Activated B cell treated with CpG ODN at 0.5 μM for 24 hours (primary cell): ENCODE data around the gene INHBE. TPM values are rescaled to one million over a fixed set of nuclear protein-coding genes. Genes with fewer than 3 reads are reported as not detected.

ENCODE experiments used
- ATAC-seq: fragments of 200-7000 bp; cut with Tn5 transposase; one replicate; pipeline ENCODE4 v1.10.0; 2021; ENCODE audit warnings: low read depth, mild to moderate bottlenecking, moderate library complexity
- CTCF ChIA-PET: fragments of 350-600 bp; sonication (Branson Sonifier 250); formaldehyde crosslinking; loops from one replicate; lab custom pipeline; 2021; ENCODE audit warnings: antibody characterized with exemption; lab: Charles Lee
- POLR2A ChIA-PET: fragments of 350-600 bp; sonication (Branson Sonifier 250); formaldehyde crosslinking; loops from one replicate; lab custom pipeline; 2021; ENCODE audit warnings: antibody characterized with exemption; lab: Charles Lee
- DNase-seq: peaks from one replicate; pipeline ENCODE4 v3.0.0; 2022
- H3K27ac Mint-ChIP-seq: one replicate; pipeline ENCODE4 v1.8.0; 2020; ENCODE audit warnings: mixed read lengths
- H3K27me3 Mint-ChIP-seq: one replicate; pipeline ENCODE4 v1.8.0; 2021; ENCODE audit warnings: mixed read lengths
- H3K36me3 Mint-ChIP-seq: one replicate; pipeline ENCODE4 v1.8.0; 2021; ENCODE audit warnings: low read depth, mixed read lengths
- H3K4me1 Mint-ChIP-seq: one replicate; pipeline ENCODE4 v1.8.0; 2021; ENCODE audit warnings: mixed read lengths
- H3K4me3 Mint-ChIP-seq: one replicate; pipeline ENCODE4 v1.8.0; 2020; ENCODE audit warnings: mild to moderate bottlenecking, mixed read lengths
- H3K9me3 Mint-ChIP-seq: one replicate; pipeline ENCODE4 v1.8.0; 2020; ENCODE audit warnings: mixed read lengths
- intact Hi-C: fragments of 100-400 bp; cut with micrococcal nuclease; formaldehyde crosslinking; loops from one replicate; pipeline ENCODE4 v1.15.1; 2024
- total RNA-seq: library from RNA; stranded (reverse); gene quantifications from 2 replicates; pipeline ENCODE4 v1.2.3, GENCODE V29; 2022
- TF ChIP-seq, protein P1 (sequence below): fragments of 200-600 bp; IDR thresholded peaks from one replicate; pipeline ENCODE4 v1.8.0; 2022; ENCODE audit warnings: antibody characterized with exemption, mild to moderate bottlenecking

INHBE gene
- total RNA-seq, 1 donor from 2014 or later: 0.29 TPM

DNA sequence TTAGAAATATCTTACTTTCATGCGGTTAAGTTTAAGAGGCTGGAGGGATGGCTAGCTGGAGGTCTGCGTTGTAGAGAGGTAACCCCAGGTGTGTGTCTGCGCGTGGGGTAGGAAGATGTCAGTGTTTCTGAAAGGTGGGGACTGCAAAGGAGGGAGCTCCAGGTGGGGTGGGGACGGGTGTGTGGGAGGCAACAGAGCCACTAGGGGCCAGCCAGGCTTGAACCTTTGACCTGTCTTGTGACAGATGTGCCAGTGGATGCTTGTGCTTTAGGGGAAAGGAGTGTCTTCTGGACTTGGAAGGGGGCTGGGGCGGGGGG, 5.3 kb downstream of the INHBE start:
- peak; percentile 32 for DNase-seq
- peaks cover 64% of the 10 kb centered on the region for H3K4me1 Mint-ChIP-seq
- no peaks in the 10 kb centered on the region for H3K9me3 Mint-ChIP-seq

DNA sequence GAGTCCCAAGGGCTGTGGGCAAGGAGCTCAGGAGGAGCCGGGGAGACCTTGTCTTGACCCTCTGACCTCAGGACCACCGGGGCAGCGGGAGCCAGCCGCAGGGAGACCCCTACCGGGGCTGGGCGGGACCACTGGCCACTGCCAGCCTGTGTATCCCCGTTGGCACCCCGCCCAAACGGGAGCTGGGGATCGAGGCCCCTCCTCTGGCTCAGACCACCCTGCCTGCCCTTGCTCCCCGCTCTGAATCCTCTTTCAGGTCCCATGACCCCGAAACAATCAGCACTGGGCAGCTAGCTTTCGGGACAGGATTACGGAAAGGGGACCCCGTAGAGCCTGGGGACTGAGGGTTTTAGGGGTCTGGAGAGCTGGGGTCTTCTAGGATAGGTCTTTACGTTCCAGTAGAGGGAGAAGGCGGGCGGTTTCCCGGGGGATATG, 5.8 kb downstream of the INHBE start:
- peak overlapping the region; percentile 12 for H3K27ac Mint-ChIP-seq
- no peak for ATAC-seq

More for the DNA sequence above, 5.3 kb downstream of the INHBE start:
- TF ChIP-seq, protein P1, sequence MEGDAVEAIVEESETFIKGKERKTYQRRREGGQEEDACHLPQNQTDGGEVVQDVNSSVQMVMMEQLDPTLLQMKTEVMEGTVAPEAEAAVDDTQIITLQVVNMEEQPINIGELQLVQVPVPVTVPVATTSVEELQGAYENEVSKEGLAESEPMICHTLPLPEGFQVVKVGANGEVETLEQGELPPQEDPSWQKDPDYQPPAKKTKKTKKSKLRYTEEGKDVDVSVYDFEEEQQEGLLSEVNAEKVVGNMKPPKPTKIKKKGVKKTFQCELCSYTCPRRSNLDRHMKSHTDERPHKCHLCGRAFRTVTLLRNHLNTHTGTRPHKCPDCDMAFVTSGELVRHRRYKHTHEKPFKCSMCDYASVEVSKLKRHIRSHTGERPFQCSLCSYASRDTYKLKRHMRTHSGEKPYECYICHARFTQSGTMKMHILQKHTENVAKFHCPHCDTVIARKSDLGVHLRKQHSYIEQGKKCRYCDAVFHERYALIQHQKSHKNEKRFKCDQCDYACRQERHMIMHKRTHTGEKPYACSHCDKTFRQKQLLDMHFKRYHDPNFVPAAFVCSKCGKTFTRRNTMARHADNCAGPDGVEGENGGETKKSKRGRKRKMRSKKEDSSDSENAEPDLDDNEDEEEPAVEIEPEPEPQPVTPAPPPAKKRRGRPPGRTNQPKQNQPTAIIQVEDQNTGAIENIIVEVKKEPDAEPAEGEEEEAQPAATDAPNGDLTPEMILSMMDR: no peak
- H3K4me3 Mint-ChIP-seq: peak overlapping the region; percentile 97
- no peak for ATAC-seq
- peak overlapping the region; percentile 78 for H3K27ac Mint-ChIP-seq
- peaks cover 13% of the 10 kb centered on the region for H3K36me3 Mint-ChIP-seq
- H3K27me3 Mint-ChIP-seq: no peaks in the 10 kb centered on the region
- CTCF ChIA-PET: interaction anchor here (6.7 kb wide), 1 partner anchor 17 kb away, joined by 74 read pairs; the partner anchor contains the start of gene ARHGAP9
- intact Hi-C loops: no loop called here
- POLR2A ChIA-PET: interaction anchor here (0.6 to 6.9 kb wide), 7 partner anchors 17 to 1323 kb away, joined by 3 to 133 read pairs (median 6); partner anchors contain the start of genes ARHGAP9, DDIT3 and MARS1

DNA sequence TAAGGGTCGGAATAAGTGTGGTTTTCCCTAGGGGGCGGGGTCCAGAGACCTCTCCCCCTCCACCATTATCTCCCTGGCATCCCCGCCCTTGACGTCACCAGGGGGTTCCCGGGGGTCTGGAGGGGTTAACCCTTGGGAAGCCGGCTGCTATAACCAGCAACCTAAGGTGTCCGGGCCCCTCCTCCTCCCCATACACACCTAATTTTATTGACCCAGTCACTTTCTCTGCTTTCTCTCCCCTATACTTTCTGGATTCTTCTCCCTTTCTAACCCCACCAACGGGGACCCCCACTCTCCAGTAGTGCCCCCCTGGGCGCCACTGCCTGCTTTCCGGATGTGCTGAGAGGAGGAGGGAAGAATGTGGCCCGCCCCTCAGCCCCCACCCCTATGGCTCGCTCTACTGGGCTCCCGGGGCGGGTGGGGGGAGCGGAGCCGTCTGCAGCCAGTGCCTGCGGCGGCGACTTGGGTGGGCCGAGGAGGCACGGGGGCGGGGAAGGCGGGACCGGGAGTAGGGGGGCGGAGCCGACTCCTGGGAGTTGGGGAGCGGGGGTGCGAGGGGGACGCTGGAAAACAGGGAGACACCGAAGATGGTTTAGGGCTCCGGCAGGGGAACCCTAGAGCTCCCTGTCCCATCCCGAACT, 6.3 kb downstream of the INHBE start:
- DNase-seq: peak; percentile 40
- intact Hi-C loops: no loop called here
- ChIA-PET POLR2A (interaction anchor here (0.6 to 6.9 kb wide), 10 partner anchors 9 to 333 kb away, joined by 3 to 133 read pairs (median 5); partner anchors contain the start of genes ARHGAP9, DDIT3 and R3HDM2), CTCF (interaction anchor here (0.8 to 6.7 kb wide), 4 partner anchors 8 to 196 kb away, joined by 3 to 74 read pairs (median 4); partner anchors contain the start of gene ARHGAP9)
- TF ChIP-seq, protein P1: no peak
- peak overlapping the region; percentile 84 for H3K27ac Mint-ChIP-seq
- peaks cover 13% of the 10 kb centered on the region for H3K36me3 Mint-ChIP-seq
- H3K4me1 Mint-ChIP-seq: peaks cover 56% of the 10 kb centered on the region
- H3K27me3 Mint-ChIP-seq: no peaks in the 10 kb centered on the region
- H3K4me3 Mint-ChIP-seq: peak overlapping the region; percentile 97
- peak; percentile 4 for ATAC-seq
- no peaks in the 10 kb centered on the region for H3K9me3 Mint-ChIP-seq

More for the DNA sequence above, 5.8 kb downstream of the INHBE start:
- no peaks in the 10 kb centered on the region for H3K9me3 Mint-ChIP-seq
- peaks cover 60% of the 10 kb centered on the region for H3K4me1 Mint-ChIP-seq
- TF ChIP-seq, protein P1: no peak
- intact Hi-C loops: no loop called here
- H3K4me3 Mint-ChIP-seq: peak overlapping the region; percentile 97
- DNase-seq: no peak
- H3K36me3 Mint-ChIP-seq: peaks cover 13% of the 10 kb centered on the region
- ChIA-PET POLR2A (interaction anchor here (0.6 to 6.9 kb wide), 8 partner anchors 17 to 1323 kb away, joined by 3 to 133 read pairs (median 6); partner anchors contain the start of genes ARHGAP9 and DDIT3), CTCF (interaction anchor here (1.3 to 6.7 kb wide), 2 partner anchors 16 to 122 kb away, joined by 3 to 74 read pairs; partner anchors contain the start of gene ARHGAP9)
- H3K27me3 Mint-ChIP-seq: no peaks in the 10 kb centered on the region

DNA sequence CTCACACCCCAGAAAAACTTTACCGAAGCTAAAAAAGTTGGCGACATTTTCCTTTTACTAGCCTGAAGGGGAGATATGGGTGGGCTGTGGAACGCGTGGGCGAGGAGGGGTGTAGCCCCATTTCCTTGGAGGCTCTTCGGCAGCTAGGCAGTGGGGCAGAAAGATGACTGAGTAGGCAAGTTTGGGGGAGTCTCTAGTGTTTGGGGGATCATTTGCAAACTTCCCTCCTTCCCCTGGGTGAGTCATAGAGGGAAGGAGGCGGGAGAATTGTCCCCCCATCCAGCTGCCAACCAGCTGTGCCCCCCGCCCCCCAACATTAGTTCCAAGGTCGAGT, 6.8 kb downstream of the INHBE start:
- no peak for DNase-seq
- peaks cover 56% of the 10 kb centered on the region for H3K4me1 Mint-ChIP-seq
- ChIA-PET CTCF (interaction anchor here (0.8 to 6.7 kb wide), 4 partner anchors 9 to 197 kb away, joined by 3 to 74 read pairs (median 4); partner anchors contain the start of gene ARHGAP9), POLR2A (interaction anchor here (0.6 to 6.9 kb wide), 8 partner anchors 9 to 244 kb away, joined by 3 to 133 read pairs (median 5); partner anchors contain the start of genes ARHGAP9, DDIT3 and R3HDM2)
- no peak for ATAC-seq
- intact Hi-C loops: loop anchor here (1.0 to 2.0 kb wide), 2 partner anchors 15 to 247 kb away; no protein-coding TSS in a partner anchor
- H3K4me3 Mint-ChIP-seq: peak overlapping the region; percentile 97
- H3K27ac Mint-ChIP-seq: peak overlapping the region; percentile 84
- TF ChIP-seq, protein P1: no peak
- H3K9me3 Mint-ChIP-seq: no peaks in the 10 kb centered on the region
- no peaks in the 10 kb centered on the region for H3K27me3 Mint-ChIP-seq
- H3K36me3 Mint-ChIP-seq: peaks cover 13% of the 10 kb centered on the region
